ENCODE data around the gene FPR2. TPM values are rescaled to one million over a fixed set of nuclear protein-coding genes. Genes with fewer than 3 reads are reported as not detected.

FPR2 gene
- polyA plus RNA-seq, 3 donors: 36.2 to 108 (median 70.3) TPM

DNA sequence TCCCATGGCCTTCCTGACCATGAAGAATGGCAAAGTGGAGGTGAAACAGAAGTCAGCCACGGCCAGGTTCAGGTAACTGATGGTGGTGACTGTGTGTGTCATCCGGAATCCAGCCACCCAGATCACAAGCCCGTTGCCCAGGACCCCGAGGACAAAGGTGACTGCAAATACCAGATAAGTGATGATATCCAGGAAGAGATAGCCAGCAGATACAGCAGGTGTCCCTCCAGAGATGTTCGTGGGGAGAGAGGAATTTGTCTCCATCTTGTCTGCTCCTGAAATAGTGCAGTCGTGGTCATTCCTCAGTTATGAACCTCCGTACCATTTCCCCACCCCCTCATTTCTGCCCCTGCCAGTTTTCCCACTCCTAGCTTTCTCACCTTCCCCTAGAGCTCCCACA, 14.2 kb upstream of the FPR2 start:
- TF ChIP-seq, protein P1, sequence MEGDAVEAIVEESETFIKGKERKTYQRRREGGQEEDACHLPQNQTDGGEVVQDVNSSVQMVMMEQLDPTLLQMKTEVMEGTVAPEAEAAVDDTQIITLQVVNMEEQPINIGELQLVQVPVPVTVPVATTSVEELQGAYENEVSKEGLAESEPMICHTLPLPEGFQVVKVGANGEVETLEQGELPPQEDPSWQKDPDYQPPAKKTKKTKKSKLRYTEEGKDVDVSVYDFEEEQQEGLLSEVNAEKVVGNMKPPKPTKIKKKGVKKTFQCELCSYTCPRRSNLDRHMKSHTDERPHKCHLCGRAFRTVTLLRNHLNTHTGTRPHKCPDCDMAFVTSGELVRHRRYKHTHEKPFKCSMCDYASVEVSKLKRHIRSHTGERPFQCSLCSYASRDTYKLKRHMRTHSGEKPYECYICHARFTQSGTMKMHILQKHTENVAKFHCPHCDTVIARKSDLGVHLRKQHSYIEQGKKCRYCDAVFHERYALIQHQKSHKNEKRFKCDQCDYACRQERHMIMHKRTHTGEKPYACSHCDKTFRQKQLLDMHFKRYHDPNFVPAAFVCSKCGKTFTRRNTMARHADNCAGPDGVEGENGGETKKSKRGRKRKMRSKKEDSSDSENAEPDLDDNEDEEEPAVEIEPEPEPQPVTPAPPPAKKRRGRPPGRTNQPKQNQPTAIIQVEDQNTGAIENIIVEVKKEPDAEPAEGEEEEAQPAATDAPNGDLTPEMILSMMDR (IDR thresholded peaks at IDR 0.05): no peak
- no peak for DNase-seq

DNA sequence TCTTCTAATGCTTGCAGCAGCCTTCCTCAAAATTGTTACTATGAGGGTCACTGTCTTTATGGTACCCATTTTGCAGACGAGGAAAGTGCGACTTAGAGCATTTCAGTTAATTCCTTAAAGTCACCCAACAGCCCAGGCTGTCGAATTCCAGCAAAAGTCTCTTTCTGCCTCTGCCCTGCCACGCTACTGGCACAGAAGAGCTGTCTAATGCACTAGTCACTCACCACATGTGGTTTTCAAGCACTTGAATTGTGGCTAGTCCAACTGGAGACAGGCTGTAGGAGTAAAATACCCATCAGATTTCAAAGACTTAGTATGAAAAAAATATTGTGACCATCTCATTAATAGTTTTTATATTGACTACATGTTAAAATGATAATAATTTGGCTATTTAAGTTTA, 11.0 kb upstream of the FPR2 start:
- H3K4me3 ChIP-seq (replicated peaks in 1 of 3; ENCODE audit: low read depth in 2 of 3, low read length in 3 of 3): peak overlapping the region; percentile 52 to 100 (median 98)
- H3K36me3 Mint-ChIP-seq: peaks cover 45 to 67% of the 10 kb centered on the region in 2 donors

More for the DNA sequence above, 14.2 kb upstream of the FPR2 start:
- H3K79me2 ChIP-seq (ENCODE audit: insufficient read depth, low read length): peaks cover 72% of the 10 kb centered on the region
- H3K9me3 Mint-ChIP-seq: peaks cover 0 to 3% (median 2%) of the 10 kb centered on the region in 7 donors
- H3K36me3 ChIP-seq (replicated peaks in 1 of 2; ENCODE audit: control insufficient read depth in 1 of 2, insufficient read depth in 2 of 2, low read length in 2 of 2): peaks cover 27 to 58% of the 10 kb centered on the region in 2 donors
- no peak overlapping the region for H3K4me2 ChIP-seq (replicated peaks; ENCODE audit: extremely low read depth, low read length, poor library complexity, severe bottlenecking)
- H3K4me1 Mint-ChIP-seq: peaks cover 70% of the 10 kb centered on the region
- H4K20me1 ChIP-seq (ENCODE audit: insufficient read depth, low read length): peaks cover 69% of the 10 kb centered on the region
- peak overlapping the region in 1 of 2 donors; percentile 21 for H3K27ac ChIP-seq (ENCODE audit: low read depth in 1 of 2, low read length in 2 of 2)
- no peak overlapping the region for H2AFZ ChIP-seq (ENCODE audit: insufficient read depth, low read depth, low read length, poor library complexity, severe bottlenecking)
- peaks cover 52 to 81% of the 10 kb centered on the region in 2 donors for H3K4me1 ChIP-seq (ENCODE audit: control insufficient read depth in 1 of 2, insufficient read depth in 2 of 2, low read length in 2 of 2)
- 91% methylated on average over 4 of the region's 7 CpGs for WGBS (ENCODE audit: insufficient coverage)
- no peaks in the 10 kb centered on the region for H3K27me3 ChIP-seq (ENCODE audit: control insufficient read depth in 2 of 2, insufficient read depth in 2 of 2, low read length in 2 of 2)
- intact Hi-C loops (cut with micrococcal nuclease): no loop called here
- no peak overlapping the region for H3K9ac ChIP-seq (ENCODE audit: insufficient read depth, low read length, poor library complexity, severe bottlenecking)
- H3K9me3 ChIP-seq (replicated peaks in 1 of 2; ENCODE audit: control insufficient read depth in 1 of 2, insufficient read depth in 1 of 2, low read length in 2 of 2): no peaks in the 10 kb centered on the region
- H3K27me3 Mint-ChIP-seq (ENCODE audit: low read depth in 3 of 3): peaks cover 0 to 5% (median 0%) of the 10 kb centered on the region in 3 donors
- peak overlapping the region in 1 of 2 donors; percentile 55 for H3K4me3 Mint-ChIP-seq
- H3K36me3 Mint-ChIP-seq: peaks cover 66 to 94% of the 10 kb centered on the region in 2 donors
- peak overlapping the region in 1 of 3 experiments; percentile 98 for H3K4me3 ChIP-seq (replicated peaks in 1 of 3; ENCODE audit: low read depth in 2 of 3, low read length in 3 of 3)
- peak overlapping the region in 5 of 7 donors; percentile 11 to 75 (median 66) for H3K27ac Mint-ChIP-seq

More for the DNA sequence above, 11.0 kb upstream of the FPR2 start:
- no peaks in the 10 kb centered on the region for H3K9me3 ChIP-seq (replicated peaks in 1 of 2; ENCODE audit: control insufficient read depth in 1 of 2, insufficient read depth in 1 of 2, low read length in 2 of 2)
- intact Hi-C loops (cut with micrococcal nuclease): loop anchor here in 1 of 2 donors (2.0 kb wide), 1 partner anchor 13 kb away; no protein-coding TSS in a partner anchor
- 100% methylated on average over 2 of the region's 4 CpGs for WGBS (ENCODE audit: insufficient coverage)
- H3K4me1 ChIP-seq (ENCODE audit: control insufficient read depth in 1 of 2, insufficient read depth in 2 of 2, low read length in 2 of 2): peaks cover 76 to 98% of the 10 kb centered on the region in 2 donors
- Mint-ChIP-seq H3K27ac (peak overlapping the region; percentile 72 to 100 (median 99)), H3K4me3 (peak overlapping the region; percentile 95 to 99), H3K9me3 (peaks cover 0 to 3% (median 2%) of the 10 kb centered on the region in 7 donors), H3K27me3 (ENCODE audit: low read depth in 3 of 3) (peaks cover 0 to 3% (median 0%) of the 10 kb centered on the region in 3 donors), H3K4me1 (peaks cover 85% of the 10 kb centered on the region)
- no peak for DNase-seq
- TF ChIP-seq, protein P1 (IDR thresholded peaks at IDR 0.05): no peak
- H4K20me1 ChIP-seq (ENCODE audit: insufficient read depth, low read length): peaks cover 51% of the 10 kb centered on the region
- H2AFZ ChIP-seq (ENCODE audit: insufficient read depth, low read depth, low read length, poor library complexity, severe bottlenecking): no peak overlapping the region
- H3K9ac ChIP-seq (ENCODE audit: insufficient read depth, low read length, poor library complexity, severe bottlenecking): peak overlapping the region; percentile 70
- peaks cover 18 to 38% of the 10 kb centered on the region in 2 donors for H3K36me3 ChIP-seq (replicated peaks in 1 of 2; ENCODE audit: control insufficient read depth in 1 of 2, insufficient read depth in 2 of 2, low read length in 2 of 2)
- peak overlapping the region in 1 of 2 donors; percentile 96 for H3K27ac ChIP-seq (ENCODE audit: low read depth in 1 of 2, low read length in 2 of 2)
- peaks cover 87% of the 10 kb centered on the region for H3K79me2 ChIP-seq (ENCODE audit: insufficient read depth, low read length)
- H3K4me2 ChIP-seq (replicated peaks; ENCODE audit: extremely low read depth, low read length, poor library complexity, severe bottlenecking): peak overlapping the region; percentile 97
- H3K27me3 ChIP-seq (ENCODE audit: control insufficient read depth in 2 of 2, insufficient read depth in 2 of 2, low read length in 2 of 2): no peaks in the 10 kb centered on the region

All from CD14-positive monocyte (primary cell).